NB4 (cell line): ENCODE data around the gene GALNT18.
A peak's percentile ranks its signal among the peaks of the same experiment; 100 is the strongest.

Experiments used
- DNase-seq: peaks from one replicate; pipeline ENCODE4 v3.0.0; 2010; ENCODE audit warnings: low read depth
- H3K4me3 ChIP-seq: one replicate; pipeline ENCODE4 v1.5.1; 2011; ENCODE audit warnings: mild to moderate bottlenecking, low read depth, low read length, moderate library complexity
- MYC ChIP-seq: IDR thresholded peaks from 2 replicates; pipeline ENCODE4 v1.6.1; 2011; ENCODE audit warnings: low read depth, low read length
- POLR2A ChIP-seq: IDR thresholded peaks from 2 replicates; pipeline ENCODE4 v1.6.1; 2011; ENCODE audit warnings: mild to moderate bottlenecking; ENCODE audit not compliant: insufficient read length; ENCODE audit errors: extremely low read depth
- TF ChIP-seq, protein P1 (sequence below): IDR thresholded peaks from one replicate; pipeline ENCODE4 v1.5.1; 2012; ENCODE audit warnings: low read depth, low read length
- TF ChIP-seq, protein P2 (sequence below): IDR thresholded peaks from 2 replicates; pipeline ENCODE4 v1.6.1; 2011; ENCODE audit warnings: low read depth, low read length

Gene GALNT18

DNA sequence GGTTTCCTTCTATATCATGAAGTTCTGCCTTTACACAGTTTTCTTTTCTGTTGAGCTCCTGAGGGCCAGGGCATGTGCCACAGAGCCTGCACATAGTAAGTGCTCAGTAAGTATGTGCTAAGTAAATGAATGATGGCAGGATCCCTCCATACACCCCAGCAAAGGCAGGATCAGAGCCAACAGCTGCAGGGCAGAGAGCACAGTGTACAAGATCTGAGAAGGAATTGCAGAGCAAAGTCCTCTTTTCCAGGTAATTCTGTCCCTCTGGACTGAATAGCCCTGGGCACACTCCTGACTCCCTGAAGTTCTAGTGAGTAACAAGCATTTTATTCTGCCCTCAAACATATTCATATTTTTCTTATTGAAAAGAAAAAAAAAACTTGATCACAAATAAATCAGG lies 117.7 kb downstream of the GALNT18 start:
- TF ChIP-seq MYC: no peak
- TF ChIP-seq, protein P1, sequence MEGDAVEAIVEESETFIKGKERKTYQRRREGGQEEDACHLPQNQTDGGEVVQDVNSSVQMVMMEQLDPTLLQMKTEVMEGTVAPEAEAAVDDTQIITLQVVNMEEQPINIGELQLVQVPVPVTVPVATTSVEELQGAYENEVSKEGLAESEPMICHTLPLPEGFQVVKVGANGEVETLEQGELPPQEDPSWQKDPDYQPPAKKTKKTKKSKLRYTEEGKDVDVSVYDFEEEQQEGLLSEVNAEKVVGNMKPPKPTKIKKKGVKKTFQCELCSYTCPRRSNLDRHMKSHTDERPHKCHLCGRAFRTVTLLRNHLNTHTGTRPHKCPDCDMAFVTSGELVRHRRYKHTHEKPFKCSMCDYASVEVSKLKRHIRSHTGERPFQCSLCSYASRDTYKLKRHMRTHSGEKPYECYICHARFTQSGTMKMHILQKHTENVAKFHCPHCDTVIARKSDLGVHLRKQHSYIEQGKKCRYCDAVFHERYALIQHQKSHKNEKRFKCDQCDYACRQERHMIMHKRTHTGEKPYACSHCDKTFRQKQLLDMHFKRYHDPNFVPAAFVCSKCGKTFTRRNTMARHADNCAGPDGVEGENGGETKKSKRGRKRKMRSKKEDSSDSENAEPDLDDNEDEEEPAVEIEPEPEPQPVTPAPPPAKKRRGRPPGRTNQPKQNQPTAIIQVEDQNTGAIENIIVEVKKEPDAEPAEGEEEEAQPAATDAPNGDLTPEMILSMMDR: no peak
- TF ChIP-seq POLR2A: no peak
- TF ChIP-seq, protein P2, sequence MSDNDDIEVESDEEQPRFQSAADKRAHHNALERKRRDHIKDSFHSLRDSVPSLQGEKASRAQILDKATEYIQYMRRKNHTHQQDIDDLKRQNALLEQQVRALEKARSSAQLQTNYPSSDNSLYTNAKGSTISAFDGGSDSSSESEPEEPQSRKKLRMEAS: no peak
- no peak for DNase-seq
- no peak overlapping the region for H3K4me3 ChIP-seq

DNA sequence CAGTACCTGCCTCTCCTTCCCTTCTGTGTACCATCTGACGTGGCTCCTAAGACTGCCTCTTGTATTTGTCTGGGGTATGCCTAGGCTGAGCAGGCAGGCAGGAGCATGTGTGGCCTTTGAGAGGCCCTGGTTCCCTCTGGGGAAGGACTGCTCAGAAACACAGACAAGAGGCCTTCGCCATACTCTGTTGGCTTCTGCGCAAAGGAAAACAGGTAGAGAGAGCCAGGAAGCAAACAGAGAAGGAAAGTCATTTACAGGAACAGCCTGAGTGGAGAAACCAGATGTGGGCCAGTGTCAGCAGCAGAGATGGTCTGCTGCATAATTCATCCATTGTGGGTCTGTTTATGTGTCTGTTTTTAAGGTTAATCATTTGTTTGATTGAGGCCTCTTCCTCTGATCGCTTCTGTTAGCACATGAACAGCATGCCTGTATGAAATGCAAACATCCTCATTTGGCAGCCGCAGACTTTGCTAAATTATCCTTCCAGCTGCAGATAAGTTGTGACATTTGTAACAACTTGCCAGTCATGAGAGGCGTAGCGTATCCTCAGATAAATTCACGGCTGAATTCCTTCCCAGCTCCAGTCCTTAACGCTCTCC lies 119.4 kb downstream of the GALNT18 start:
- TF ChIP-seq, protein P1: no peak
- TF ChIP-seq, protein P2: no peak
- no peak for TF ChIP-seq POLR2A
- TF ChIP-seq MYC: no peak
- no peak overlapping the region for H3K4me3 ChIP-seq
- no peak for DNase-seq

DNA sequence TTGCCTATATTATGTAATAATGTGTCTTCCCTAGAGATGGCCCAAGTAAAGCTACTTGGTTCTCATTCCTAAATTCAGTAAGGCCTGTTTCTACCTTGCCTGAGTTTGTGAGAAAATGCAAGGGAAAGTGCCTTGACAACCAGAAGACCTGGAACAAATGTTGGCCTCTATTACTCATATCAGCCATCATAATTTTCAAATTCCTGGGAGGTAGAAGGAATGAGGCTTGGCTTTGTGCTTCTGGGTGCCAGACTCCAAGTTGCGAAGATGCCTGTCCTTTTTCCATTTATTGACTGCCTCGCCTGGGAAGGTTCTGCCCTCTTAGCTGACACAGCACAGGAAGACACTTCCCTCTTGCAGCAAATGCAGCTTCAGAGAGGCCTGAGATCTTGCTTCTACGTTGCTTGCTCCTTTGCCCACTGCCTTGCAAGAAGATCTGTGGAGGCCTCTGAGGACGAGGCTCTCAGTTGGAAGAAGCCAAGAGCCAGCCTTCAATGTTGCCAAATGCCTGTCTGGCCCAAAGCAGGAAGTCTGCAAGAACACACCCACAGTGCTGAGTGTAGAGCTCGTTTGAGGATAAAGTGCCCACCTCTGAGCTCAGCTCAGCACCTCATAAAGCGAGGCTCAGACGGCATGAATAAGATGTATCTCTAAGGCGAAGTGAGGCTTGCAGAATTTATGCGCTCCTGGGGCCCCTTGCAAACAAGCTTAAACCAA lies 120.1 kb downstream of the GALNT18 start:
- no peak overlapping the region for H3K4me3 ChIP-seq
- DNase-seq: peak; percentile 14
- TF ChIP-seq MYC (no peak), POLR2A (no peak)
- TF ChIP-seq, protein P1: no peak
- TF ChIP-seq, protein P2: no peak

DNA sequence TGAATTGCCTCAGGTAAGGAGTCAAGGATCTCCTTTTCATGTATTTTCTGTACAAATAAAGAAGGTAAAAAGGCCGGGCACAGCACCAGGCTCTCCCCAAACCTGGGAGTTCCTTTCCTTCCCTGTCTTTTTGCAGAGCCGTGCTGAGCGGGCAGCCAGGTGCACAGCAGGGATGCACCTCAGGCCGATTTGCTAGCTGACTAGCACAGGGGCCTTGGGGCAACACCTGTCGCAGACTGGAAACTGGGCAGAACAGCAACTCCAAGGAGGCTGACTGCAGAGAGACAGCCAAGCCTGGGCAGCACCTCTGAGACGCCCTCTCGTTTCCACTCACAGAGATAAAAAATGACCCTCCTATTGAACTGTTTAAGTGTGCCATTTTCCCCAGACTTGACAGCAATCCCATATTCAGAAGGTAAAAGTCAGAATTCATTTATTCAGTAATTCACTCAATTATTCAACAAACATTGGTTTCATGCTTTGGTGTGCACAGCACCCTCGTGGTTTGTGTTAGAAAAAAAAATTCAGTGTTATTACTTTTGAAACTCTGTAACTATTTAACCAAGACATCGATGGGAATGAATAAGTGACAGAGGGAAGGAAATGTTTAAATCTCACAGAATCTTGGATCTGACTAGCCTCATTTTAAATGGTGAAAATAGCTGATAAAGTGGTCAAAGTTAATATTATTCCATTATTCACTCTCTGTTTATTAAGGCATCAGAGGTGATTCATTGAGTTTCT lies 120.9 kb downstream of the GALNT18 start:
- no peak overlapping the region for H3K4me3 ChIP-seq
- no peak for DNase-seq
- TF ChIP-seq, protein P2: no peak
- no peak for TF ChIP-seq POLR2A
- no peak for TF ChIP-seq MYC
- TF ChIP-seq, protein P1: no peak

DNA sequence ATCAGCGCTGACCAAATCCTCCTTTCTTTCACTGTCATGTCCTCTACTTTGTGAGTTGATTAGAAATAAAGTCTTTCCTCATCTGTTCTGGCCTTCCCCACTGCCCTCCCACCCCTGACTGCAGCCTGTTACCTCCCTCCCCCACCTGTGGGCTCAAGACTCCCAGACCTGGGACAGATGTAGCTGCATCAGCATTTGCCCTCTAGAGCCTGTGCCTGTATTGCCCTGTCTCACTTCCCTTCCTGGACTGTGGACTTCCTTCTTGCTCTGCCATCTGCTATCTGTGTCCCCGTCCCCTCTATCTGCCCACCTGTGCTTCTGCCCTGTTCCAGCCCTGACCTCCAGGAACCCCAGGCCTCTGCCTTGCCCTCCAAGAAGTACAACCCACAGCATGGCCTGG lies 122.5 kb downstream of the GALNT18 start:
- TF ChIP-seq, protein P2: no peak
- TF ChIP-seq POLR2A (no peak), MYC (no peak)
- TF ChIP-seq, protein P1: no peak
- no peak for DNase-seq
- H3K4me3 ChIP-seq: no peak overlapping the region
